GM23338 (cell line): ENCODE data around the gene POM121L12.

Experiments used
- CREB1 ChIP-seq: fragments of 250-450 bp; sonication (Bioruptor Pico); IDR thresholded peaks from 2 replicates; pipeline ENCODE4 v1.5.0; 2020; ENCODE audit warnings: low read depth, mild to moderate bottlenecking, moderate library complexity
- CTCF ChIP-seq, 2 experiments: fragments of 200-600 bp in 1 of 2; sonication (generic) in 1 of 2; conservative IDR thresholded peaks; 2 replicates each; pipeline versions ENCODE4 v1.5.1 to v1.6.1; 2016 to 2017; ENCODE audit warnings: antibody characterized with exemption in 2 of 2, low read depth in 2 of 2, mild to moderate bottlenecking in 2 of 2, moderate library complexity in 1 of 2
- EZH2 ChIP-seq: fragments of 200-600 bp; sonication (generic); IDR thresholded peaks from one replicate; pipeline ENCODE4 v1.8.0; 2017; ENCODE audit warnings: antibody characterized with exemption, mild to moderate bottlenecking, low read depth; ENCODE audit not compliant: unreplicated experiment
- EZH2phosphoT487 ChIP-seq: fragments of 200-600 bp; sonication (generic); IDR thresholded peaks from one replicate; pipeline ENCODE4 v1.8.1; 2018; ENCODE audit warnings: antibody characterized with exemption; ENCODE audit not compliant: unreplicated experiment
- JUNB ChIP-seq: IDR thresholded peaks from one replicate; pipeline ENCODE4 v1.6.1; 2016; ENCODE audit warnings: antibody characterized with exemption; ENCODE audit not compliant: unreplicated experiment
- POLR2AphosphoS5 ChIP-seq: IDR thresholded peaks from 2 replicates; pipeline ENCODE4 v1.6.1; 2016; ENCODE audit warnings: antibody characterized with exemption, low read depth

GRCh38 chr7:53070883-53071282 lies 35.5 kb downstream of the POM121L12 start:
- TF ChIP-seq EZH2 (no peak), CTCF (conservative IDR thresholded peaks at IDR 0.05; ENCODE audit: low read depth in 2 of 2) (no peak), POLR2AphosphoS5 (no peak), CREB1 (CRISPR knock-in tag) (no peak), JUNB (no peak), EZH2phosphoT487 (no peak)
